Gastroesophageal sphincter (tissue), 3 donors: ENCODE results near the gene KRT6B.

Source experiments
- EP300 ChIP-seq: sonication (generic); formaldehyde crosslinking; IDR thresholded peaks from one replicate; pipeline ENCODE4 v1.6.1; 2017; ENCODE audit warnings: antibody characterized with exemption, mild to moderate bottlenecking
- POLR2A ChIP-seq, 2 donors: fragments of 450-650 bp; IDR thresholded peaks; one replicate each; pipeline ENCODE4 v1.6.1; 2017; ENCODE audit warnings: antibody characterized with exemption in 2 of 2, mild to moderate bottlenecking in 2 of 2, moderate library complexity in 1 of 2
- POLR2AphosphoS5 ChIP-seq: sonication (generic); formaldehyde crosslinking; IDR thresholded peaks from one replicate; pipeline ENCODE4 v1.6.1; 2017; ENCODE audit warnings: antibody characterized with exemption
- TF ChIP-seq, protein P1 (sequence below), 4 experiments: fragments of 200-600 bp in 2 of 4; fragments of 450-650 bp in 2 of 4; sonication (generic) in 1 of 4; IDR thresholded peaks; one replicate each; pipeline ENCODE4 v1.5.1; 2017 to 2019; ENCODE audit warnings: antibody characterized with exemption in 4 of 4, mild to moderate bottlenecking in 2 of 4, moderate library complexity in 2 of 4

- TF ChIP-seq, protein P1, sequence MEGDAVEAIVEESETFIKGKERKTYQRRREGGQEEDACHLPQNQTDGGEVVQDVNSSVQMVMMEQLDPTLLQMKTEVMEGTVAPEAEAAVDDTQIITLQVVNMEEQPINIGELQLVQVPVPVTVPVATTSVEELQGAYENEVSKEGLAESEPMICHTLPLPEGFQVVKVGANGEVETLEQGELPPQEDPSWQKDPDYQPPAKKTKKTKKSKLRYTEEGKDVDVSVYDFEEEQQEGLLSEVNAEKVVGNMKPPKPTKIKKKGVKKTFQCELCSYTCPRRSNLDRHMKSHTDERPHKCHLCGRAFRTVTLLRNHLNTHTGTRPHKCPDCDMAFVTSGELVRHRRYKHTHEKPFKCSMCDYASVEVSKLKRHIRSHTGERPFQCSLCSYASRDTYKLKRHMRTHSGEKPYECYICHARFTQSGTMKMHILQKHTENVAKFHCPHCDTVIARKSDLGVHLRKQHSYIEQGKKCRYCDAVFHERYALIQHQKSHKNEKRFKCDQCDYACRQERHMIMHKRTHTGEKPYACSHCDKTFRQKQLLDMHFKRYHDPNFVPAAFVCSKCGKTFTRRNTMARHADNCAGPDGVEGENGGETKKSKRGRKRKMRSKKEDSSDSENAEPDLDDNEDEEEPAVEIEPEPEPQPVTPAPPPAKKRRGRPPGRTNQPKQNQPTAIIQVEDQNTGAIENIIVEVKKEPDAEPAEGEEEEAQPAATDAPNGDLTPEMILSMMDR (IDR thresholded peaks at IDR 0.05) = no peak
- TF ChIP-seq POLR2A (IDR thresholded peaks at IDR 0.05) (no peak), POLR2AphosphoS5 (no peak), EP300 (no peak)
These were observed 50.0 kb downstream of the KRT6B start for GRCh38 chr12:52401926-52402325.
